ENCODE data around the gene ARHGAP15.

The ARHGAP15 gene

GRCh38 chr2:143417428-143417827 lies 288.2 kb downstream of the ARHGAP15 start:
- no peak for DNase-seq

- no peak for DNase-seq
These were observed 291.1 kb downstream of the ARHGAP15 start for GRCh38 chr2:143420313-143420712.

- no peak for DNase-seq
These were observed 293.5 kb downstream of the ARHGAP15 start for GRCh38 chr2:143422681-143423080.

GRCh38 chr2:143425896-143426295 lies 296.7 kb downstream of the ARHGAP15 start:
- DNase-seq: no peak

- DNase-seq: no peak
These were observed 297.1 kb downstream of the ARHGAP15 start for GRCh38 chr2:143426296-143426695.

- no peak for DNase-seq
These were observed 299.5 kb downstream of the ARHGAP15 start for GRCh38 chr2:143428700-143429099.

- DNase-seq: no peak
These were observed 300.9 kb downstream of the ARHGAP15 start for GRCh38 chr2:143429932-143430679.

- no peak for DNase-seq
These were observed 302.1 kb downstream of the ARHGAP15 start for GRCh38 chr2:143431316-143431715.

- no peak for DNase-seq
These were observed 304.0 kb downstream of the ARHGAP15 start for GRCh38 chr2:143433251-143433650.

GRCh38 chr2:143433840-143434239 lies 304.6 kb downstream of the ARHGAP15 start:
- DNase-seq: no peak

- no peak for DNase-seq
These were observed 305.2 kb downstream of the ARHGAP15 start for GRCh38 chr2:143434445-143434844.

- DNase-seq: no peak
These were observed 305.9 kb downstream of the ARHGAP15 start for GRCh38 chr2:143435131-143435530.

GRCh38 chr2:143436951-143437350 lies 307.7 kb downstream of the ARHGAP15 start:
- DNase-seq: no peak

GRCh38 chr2:143440411-143441012 lies 311.3 kb downstream of the ARHGAP15 start:
- no peak for DNase-seq

- DNase-seq: no peak
These were observed 313.0 kb downstream of the ARHGAP15 start for GRCh38 chr2:143442193-143442592.

GRCh38 chr2:143451642-143452281 lies 322.5 kb downstream of the ARHGAP15 start:
- no peak for DNase-seq

GRCh38 chr2:143452817-143453451 lies 323.7 kb downstream of the ARHGAP15 start:
- DNase-seq: no peak

- no peak for DNase-seq
These were observed 324.8 kb downstream of the ARHGAP15 start for GRCh38 chr2:143453981-143454511.

- no peak for DNase-seq
These were observed 326.1 kb downstream of the ARHGAP15 start for GRCh38 chr2:143455317-143455716.

GRCh38 chr2:143458258-143459190 lies 329.3 kb downstream of the ARHGAP15 start:
- DNase-seq: no peak

- DNase-seq: no peak
These were observed 331.2 kb downstream of the ARHGAP15 start for GRCh38 chr2:143460382-143460781.

GRCh38 chr2:143463719-143464118 lies 334.5 kb downstream of the ARHGAP15 start:
- DNase-seq: no peak

Data from effector CD8-positive, alpha-beta T cell (primary cell).